K562 (cell line): Measurements from ENCODE around the gene CREB3L1. TPM values are rescaled to one million over a fixed set of nuclear protein-coding genes. Genes with fewer than 3 reads are reported as not detected.

Source experiments
- ATAC-seq: fragments of 200-7000 bp; cut with Tn5 transposase; 3 replicates; pipeline ENCODE4 v1.9.1; 2020; ENCODE audit warnings: moderate library complexity
- BruUV-seq: library from RNA; stranded (reverse); fragments of 400-500 nt; replicated peaks from 2 replicates; lab custom pipeline; 2021; lab: Mats Ljungman, UMichigan
- CTCF ChIA-PET: fragments of 300-600 bp; formaldehyde crosslinking; extraction: SDS; loops from one replicate; lab custom pipeline; 2021; ENCODE audit warnings: low intra/inter-chr PET ratio; lab: Yijun Ruan, JAX
- POLR2A ChIA-PET: fragments of 300-600, 350-650 bp; sonication (Branson Sonifier 250); formaldehyde crosslinking; extraction: SDS; loops from one replicate; lab custom pipeline; 2021; ENCODE audit warnings: antibody characterized with exemption, inconsistent platforms; lab: Yijun Ruan, JAX
- DNase-seq, 4 experiments: peaks; one replicate each; pipeline versions ENCODE4 v3.0.0 to v3.0.0-alpha.2; 2011 to 2018; ENCODE audit warnings: low spot score in 3 of 4, mixed read lengths in 3 of 4; ENCODE audit errors: extremely low read depth in 1 of 4
- FAIRE-seq: peaks from 2 replicates; lab custom pipeline; 2011; peaks lifted over from hg19 to GRCh38; lab: Jason Lieb, UNC
- H2AFZ ChIP-seq: 2 replicates; pipeline ENCODE4 v1.6.0; 2011; ENCODE audit warnings: low read depth, low read length, control low read depth, inconsistent platforms
- H3K27ac ChIP-seq: fragments of 200-600 bp; 3 replicates; pipeline ENCODE4 v1.8.0; 2011; ENCODE audit warnings: low read depth, mild to moderate bottlenecking, control low read depth, inconsistent platforms, low read length, moderate library complexity, mixed read lengths; ENCODE audit errors: extremely low read depth
- H3K27me3 ChIP-seq, 2 experiments: fragments of 300-600 bp in 1 of 2; 2 replicates in 1 of 2; 3 replicates in 1 of 2; pipeline versions ENCODE4 v1.6.0 to v1.8.0; 2011; ENCODE audit warnings: inconsistent platforms in 2 of 2, low read length in 2 of 2, mild to moderate bottlenecking in 1 of 2, mixed read lengths in 1 of 2, moderate library complexity in 1 of 2; ENCODE audit not compliant: control insufficient read depth in 2 of 2, insufficient read depth in 2 of 2
- H3K36me3 ChIP-seq: fragments of 300-600 bp; 3 replicates; pipeline ENCODE4 v1.8.0; 2011; ENCODE audit warnings: mild to moderate bottlenecking, low read length, inconsistent platforms; ENCODE audit not compliant: control insufficient read depth, insufficient read depth
- H3K4me1 ChIP-seq, 2 experiments: fragments of 200-600 bp in 1 of 2; replicated peaks in 1 of 2; 2 replicates in 1 of 2; 3 replicates in 1 of 2; pipeline versions ENCODE4 v1.5.1 to v1.8.0; 2011; ENCODE audit warnings: inconsistent platforms in 2 of 2, low read length in 2 of 2, mild to moderate bottlenecking in 1 of 2, mixed read lengths in 1 of 2, moderate library complexity in 1 of 2; ENCODE audit not compliant: control insufficient read depth in 2 of 2, insufficient read depth in 2 of 2
- H3K4me2 ChIP-seq: 2 replicates; pipeline ENCODE4 v1.6.1; 2011; ENCODE audit warnings: low read length, control low read depth, inconsistent platforms, mixed read lengths; ENCODE audit not compliant: insufficient read depth
- H3K4me3 ChIP-seq: fragments of 200-600 bp; sonication (generic), shearing (Covaris generic); 2 replicates; pipeline ENCODE4 v1.5.1; 2016; ENCODE audit warnings: control low read depth, inconsistent platforms
- H3K79me2 ChIP-seq: fragments of 200-600 bp; 3 replicates; pipeline ENCODE4 v1.8.0; 2011; ENCODE audit warnings: low read length, inconsistent platforms; ENCODE audit not compliant: control insufficient read depth, insufficient read depth
- H3K9ac ChIP-seq, 2 experiments: 2 replicates each; pipeline versions ENCODE4 v1.6.0 to v1.6.1; 2011; ENCODE audit warnings: low read depth in 2 of 2, low read length in 2 of 2, control low read depth in 1 of 2, inconsistent platforms in 1 of 2, mild to moderate bottlenecking in 1 of 2, mixed read lengths in 1 of 2; ENCODE audit not compliant: insufficient read depth in 1 of 2
- H3K9me1 ChIP-seq: one replicate; pipeline ENCODE4 v1.6.0; 2011; ENCODE audit warnings: inconsistent platforms, mild to moderate bottlenecking, low read length, moderate library complexity; ENCODE audit not compliant: control insufficient read depth, insufficient read depth
- H3K9me3 ChIP-seq: replicated peaks from 2 replicates; pipeline ENCODE4 v1.5.1; 2011; ENCODE audit warnings: low read depth, low read length, inconsistent platforms; ENCODE audit not compliant: control insufficient read depth, insufficient read depth
- H4K20me1 ChIP-seq: replicated peaks from 2 replicates; pipeline ENCODE4 v1.6.1; 2011; ENCODE audit warnings: low read length, inconsistent platforms, mixed read lengths; ENCODE audit not compliant: control insufficient read depth, insufficient read depth
- BCOR ChIP-seq: fragments of 450-650 bp; IDR thresholded peaks from 2 replicates; pipeline ENCODE4 v1.6.1; 2016
- KLF10 ChIP-seq: fragments of 250-450 bp; sonication (Bioruptor Pico); IDR thresholded peaks from 2 replicates; pipeline ENCODE4 v1.6.1; 2021; ENCODE audit warnings: matching md5 sums
- MTA2 ChIP-seq: fragments of 450-650 bp; IDR thresholded peaks from 2 replicates; pipeline ENCODE4 v1.6.1; 2016; ENCODE audit warnings: low read depth
- NCOR1 ChIP-seq: fragments of 450-650 bp; IDR thresholded peaks from 2 replicates; pipeline ENCODE4 v1.6.1; 2016; ENCODE audit warnings: mild to moderate bottlenecking, moderate library complexity
- NFIX ChIP-seq: fragments of 250-450 bp; sonication (Bioruptor Pico); IDR thresholded peaks from 2 replicates; pipeline ENCODE4 v1.4.0; 2020; ENCODE audit warnings: low read depth, mild to moderate bottlenecking, moderate library complexity
- RBM25 ChIP-seq: fragments of 200-400 bp; formaldehyde crosslinking; IDR thresholded peaks from 2 replicates; pipeline ENCODE4 v1.6.1; 2018; ENCODE audit warnings: low read length, low read depth, moderate library complexity; ENCODE audit not compliant: severe bottlenecking
- SLC30A9 ChIP-seq: fragments of 250-450 bp; sonication (Bioruptor Pico); IDR thresholded peaks from 2 replicates; pipeline ENCODE4 v1.8.0; 2022; ENCODE audit warnings: mild to moderate bottlenecking, moderate library complexity
- SP1 ChIP-seq: sonication (generic); formaldehyde crosslinking; IDR thresholded peaks from 2 replicates; pipeline ENCODE4 v1.8.1; 2022; ENCODE audit warnings: mild to moderate bottlenecking, missing genetic modification reagents
- TBL1XR1 ChIP-seq, 2 experiments: IDR thresholded peaks; 2 replicates each; pipeline ENCODE4 v1.6.1; 2012; ENCODE audit warnings: improper control_type of control experiment in 2 of 2, low read length in 2 of 2, mild to moderate bottlenecking in 1 of 2
- U2AF1 ChIP-seq: fragments of 200-400 bp; formaldehyde crosslinking; optimal IDR thresholded peaks from 2 replicates; pipeline ENCODE3; 2017; ENCODE audit warnings: mild to moderate bottlenecking, low read depth, low read length, moderate library complexity
- XRCC5 ChIP-seq: fragments of 200-400 bp; formaldehyde crosslinking; IDR thresholded peaks from 2 replicates; pipeline ENCODE4 v1.6.1; 2017; ENCODE audit warnings: low read depth, mild to moderate bottlenecking, low read length
- ZFP36 ChIP-seq: fragments of 150-350 bp; IDR thresholded peaks from 2 replicates; pipeline ENCODE4 v1.6.1; 2018; ENCODE audit warnings: low read length, low read depth; ENCODE audit not compliant: partially characterized antibody
- WGBS: fragments of 100-300 bp; shearing (Covaris generic); methylation state at CpG from one replicate; pipeline ENCODE4 v1.1.6; 2016; ENCODE audit warnings: low coverage, mixed read lengths; ENCODE audit not compliant: insufficient coverage; ENCODE audit errors: missing lambda C conversion rate; 5-methylcytosine and 5-hydroxymethylcytosine counted together
- in situ Hi-C: fragments of 300-500 bp; cut with MboI; formaldehyde crosslinking; loops from 4 replicates; pipeline ENCODE4 v1.15.0; 2018; ENCODE audit warnings: inconsistent platforms, mixed read lengths
- intact Hi-C: fragments of 100-400 bp; cut with micrococcal nuclease; formaldehyde crosslinking; loops from 2 replicates; pipeline ENCODE4 v1.14.2; 2022
- polyA plus RNA-seq, 8 experiments: library from polyadenylated mRNA; depleted of rRNA in 4 of 8; stranded (reverse) in 5 of 8; unstranded in 3 of 8; fragments of >200 nt; fragmentation: Nextera tagmentation in 2 of 8; fragmentation: Illumina TruSeq in 1 of 8; extraction: Ambion mirVana in 2 of 8; extraction: Trizol in 1 of 8; gene quantifications; 2 replicates each; pipeline versions ENCODE4 v1.2.1 to v1.2.3, GENCODE V29; 2011 to 2014; ENCODE audit warnings: inconsistent platforms in 1 of 8, missing spikeins in 1 of 8
- total RNA-seq, 7 experiments: library from RNA; depleted of rRNA in 6 of 7; stranded (reverse); fragments of >200 nt in 6 of 7; fragmentation: Illumina TruSeq in 2 of 7; extraction: Trizol in 2 of 7; gene quantifications; 2 replicates each; pipeline versions ENCODE4 v1.2.1 to v1.2.3, GENCODE V29; 2011 to 2021; ENCODE audit warnings: low replicate concordance in 1 of 7
- TF ChIP-seq, protein P1 (sequence below): fragments of 450-650 bp; IDR thresholded peaks from 2 replicates; pipeline ENCODE4 v1.6.1; 2016
- TF ChIP-seq, protein P2 (sequence below): fragments of 250-450 bp; sonication (Bioruptor Pico); IDR thresholded peaks from 2 replicates; pipeline ENCODE4 v1.4.0; 2020; ENCODE audit warnings: mild to moderate bottlenecking, moderate library complexity

CREB3L1 gene
- total and polyA plus RNA-seq, 9 of the 15 experiments (the other 6 are each of a cell fraction or from before 2014, with no cell fraction given), result 1.2 to 27.6 (median 3.7) TPM

DNA sequence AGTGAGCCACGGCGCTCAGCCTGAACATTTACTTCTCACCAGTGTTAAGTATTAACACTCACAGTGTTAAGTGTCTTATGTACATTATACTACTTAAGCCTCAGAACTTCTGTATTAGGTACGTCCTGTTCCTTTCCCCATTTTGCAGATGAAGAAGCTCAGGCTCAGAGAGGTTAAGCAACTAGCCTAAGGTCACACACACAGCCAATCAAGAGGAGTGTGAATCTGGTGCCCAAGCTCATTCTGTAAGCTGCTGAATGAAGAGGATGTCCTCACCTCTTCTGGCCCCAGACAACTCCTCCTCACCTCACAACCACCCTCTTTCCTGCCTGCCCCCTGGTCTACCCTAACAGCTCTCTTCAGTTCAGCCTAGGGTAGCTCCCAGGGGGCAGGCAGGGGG is 29.9 kb downstream of the CREB3L1 start:
- in situ Hi-C loops, result no loop called here
- DNase-seq (no peak), ATAC-seq (no peak), FAIRE-seq (no peak)
- no TSS peak for BruUV-seq
- Histone ChIP-seq H3K4me3 (no peak overlapping the region), H3K27me3 (no peaks in the 10 kb centered on the region), H3K9me1 (no peaks in the 10 kb centered on the region), H3K9me3 (no peaks in the 10 kb centered on the region), H3K4me1 (peaks cover 18 to 42% of the 10 kb centered on the region in 2 experiments), H3K4me2 (no peak overlapping the region), H2AFZ (no peak overlapping the region), H3K27ac (peak overlapping the region; percentile 17; the same call in 1 of the 3 replicates), H3K36me3 (peaks cover 24% of the 10 kb centered on the region; the same call in 2 of the 3 replicates), H4K20me1 (no peaks in the 10 kb centered on the region), H3K79me2 (no peaks in the 10 kb centered on the region), H3K9ac (0 out of 4 replicates have a peak overlapping the region, but pooled peaks of 1 of the 2 experiments have one; percentile 36)
- CTCF ChIA-PET, result no interaction called here
- POLR2A ChIA-PET, result interaction anchor here (0.6 to 2.5 kb wide), 5 partner anchors 8 to 188 kb away, joined by 3 to 12 read pairs (median 3); no protein-coding TSS in a partner anchor
- WGBS, result 88% methylated on average over 3 of the region's 3 CpGs
- intact Hi-C loops, result no loop called here
- TF ChIP-seq BCOR (peak; percentile 21; the same call in 1 of the 2 replicates), ZFP36 (peak; percentile 50), XRCC5 (no peak), RBM25 (peak; percentile 44)

DNA sequence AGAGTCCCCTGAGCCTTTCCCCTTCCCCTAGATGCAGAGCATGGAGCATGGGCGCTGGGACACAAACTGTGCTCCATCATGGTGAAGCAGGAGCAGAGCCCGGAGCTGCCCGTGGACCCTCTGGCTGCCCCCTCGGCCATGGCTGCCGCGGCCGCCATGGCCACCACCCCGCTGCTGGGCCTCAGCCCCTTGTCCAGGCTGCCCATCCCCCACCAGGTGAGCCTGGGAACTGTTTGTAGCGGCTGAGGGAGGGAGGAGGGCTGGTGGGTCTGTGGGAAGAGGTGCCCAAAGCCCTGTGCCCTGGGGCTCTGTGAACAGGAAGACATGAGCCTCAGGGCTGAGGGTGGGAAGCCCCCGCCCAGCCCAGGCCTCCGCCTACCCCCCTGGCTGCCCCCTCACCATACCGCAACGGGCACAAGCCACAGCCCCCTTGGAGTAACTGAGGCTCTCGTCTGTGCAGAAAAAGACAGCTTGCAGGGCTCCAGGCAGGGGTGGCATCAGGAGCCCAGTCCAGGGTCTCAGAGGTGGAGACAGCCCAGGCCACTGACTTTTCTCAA is 30.4 kb downstream of the CREB3L1 start:
- H3K9me3 ChIP-seq, result no peaks in the 10 kb centered on the region
- H3K36me3 ChIP-seq, result peaks cover 23% of the 10 kb centered on the region; the same call in 2 of the 3 replicates
- 0 out of 4 replicates have a peak overlapping the region, but pooled peaks of 1 of the 2 experiments have one; percentile 36 for H3K9ac ChIP-seq
- ATAC-seq, result no peak
- TF ChIP-seq, protein P1, sequence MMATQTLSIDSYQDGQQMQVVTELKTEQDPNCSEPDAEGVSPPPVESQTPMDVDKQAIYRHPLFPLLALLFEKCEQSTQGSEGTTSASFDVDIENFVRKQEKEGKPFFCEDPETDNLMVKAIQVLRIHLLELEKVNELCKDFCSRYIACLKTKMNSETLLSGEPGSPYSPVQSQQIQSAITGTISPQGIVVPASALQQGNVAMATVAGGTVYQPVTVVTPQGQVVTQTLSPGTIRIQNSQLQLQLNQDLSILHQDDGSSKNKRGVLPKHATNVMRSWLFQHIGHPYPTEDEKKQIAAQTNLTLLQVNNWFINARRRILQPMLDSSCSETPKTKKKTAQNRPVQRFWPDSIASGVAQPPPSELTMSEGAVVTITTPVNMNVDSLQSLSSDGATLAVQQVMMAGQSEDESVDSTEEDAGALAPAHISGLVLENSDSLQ, result no peak
- TF ChIP-seq SLC30A9 (no peak), TBL1XR1 (IDR thresholded peaks at IDR 0.05; ENCODE audit: low read length in 2 of 2) (no peak), MTA2 (no peak), NFIX (CRISPR knock-in tag) (no peak), SP1 (CRISPR knock-in tag) (no peak), U2AF1 (no peak), NCOR1 (no peak), KLF10 (CRISPR knock-in tag) (no peak)
- TF ChIP-seq, protein P2, sequence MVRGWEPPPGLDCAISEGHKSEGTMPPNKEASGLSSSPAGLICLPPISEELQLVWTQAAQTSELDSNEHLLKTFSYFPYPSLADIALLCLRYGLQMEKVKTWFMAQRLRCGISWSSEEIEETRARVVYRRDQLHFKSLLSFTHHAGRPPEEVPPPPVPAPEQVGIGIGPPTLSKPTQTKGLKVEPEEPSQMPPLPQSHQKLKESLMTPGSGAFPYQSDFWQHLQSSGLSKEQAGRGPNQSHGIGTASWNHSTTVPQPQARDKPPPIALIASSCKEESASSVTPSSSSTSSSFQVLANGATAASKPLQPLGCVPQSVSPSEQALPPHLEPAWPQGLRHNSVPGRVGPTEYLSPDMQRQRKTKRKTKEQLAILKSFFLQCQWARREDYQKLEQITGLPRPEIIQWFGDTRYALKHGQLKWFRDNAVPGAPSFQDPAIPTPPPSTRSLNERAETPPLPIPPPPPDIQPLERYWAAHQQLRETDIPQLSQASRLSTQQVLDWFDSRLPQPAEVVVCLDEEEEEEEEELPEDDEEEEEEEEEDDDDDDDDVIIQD (CRISPR knock-in tag), result no peak
- DNase-seq, result no peak
- H3K27me3 ChIP-seq, result no peaks in the 10 kb centered on the region
- no peak overlapping the region for H3K27ac ChIP-seq
- intact Hi-C loops, result loop anchor here (1.0 kb wide), 1 partner anchor 61 kb away; no protein-coding TSS in a partner anchor
- H4K20me1 ChIP-seq, result no peaks in the 10 kb centered on the region
- no peak for FAIRE-seq
- CTCF ChIA-PET, result interaction anchor here (2.0 to 2.6 kb wide), 2 partner anchors 60 to 69 kb away, joined by 19 to 20 read pairs; no protein-coding TSS in a partner anchor
- no peaks in the 10 kb centered on the region for H3K79me2 ChIP-seq
- in situ Hi-C loops, result no loop called here
- H3K9me1 ChIP-seq, result no peaks in the 10 kb centered on the region
- no TSS peak for BruUV-seq
- WGBS, result 85% methylated on average over 10 of the region's 14 CpGs
- no peak overlapping the region for H3K4me2 ChIP-seq
- no peak overlapping the region for H3K4me3 ChIP-seq
- H2AFZ ChIP-seq, result no peak overlapping the region
- POLR2A ChIA-PET, result interaction anchor here (0.6 to 2.5 kb wide), 6 partner anchors 9 to 189 kb away, joined by 3 to 12 read pairs (median 3); no protein-coding TSS in a partner anchor
- H3K4me1 ChIP-seq, result peaks cover 18 to 45% of the 10 kb centered on the region in 2 experiments
